ENCODE results near the gene FAM83B. TPM values are rescaled to one million over a fixed set of nuclear protein-coding genes. Genes with fewer than 3 reads are reported as not detected.
"Not testable (repeated sequence)": the region's sequence is repeated elsewhere in the genome, so short reads cannot be mapped to it uniquely, and the experiment has no call there.

FAM83B gene, protein sequence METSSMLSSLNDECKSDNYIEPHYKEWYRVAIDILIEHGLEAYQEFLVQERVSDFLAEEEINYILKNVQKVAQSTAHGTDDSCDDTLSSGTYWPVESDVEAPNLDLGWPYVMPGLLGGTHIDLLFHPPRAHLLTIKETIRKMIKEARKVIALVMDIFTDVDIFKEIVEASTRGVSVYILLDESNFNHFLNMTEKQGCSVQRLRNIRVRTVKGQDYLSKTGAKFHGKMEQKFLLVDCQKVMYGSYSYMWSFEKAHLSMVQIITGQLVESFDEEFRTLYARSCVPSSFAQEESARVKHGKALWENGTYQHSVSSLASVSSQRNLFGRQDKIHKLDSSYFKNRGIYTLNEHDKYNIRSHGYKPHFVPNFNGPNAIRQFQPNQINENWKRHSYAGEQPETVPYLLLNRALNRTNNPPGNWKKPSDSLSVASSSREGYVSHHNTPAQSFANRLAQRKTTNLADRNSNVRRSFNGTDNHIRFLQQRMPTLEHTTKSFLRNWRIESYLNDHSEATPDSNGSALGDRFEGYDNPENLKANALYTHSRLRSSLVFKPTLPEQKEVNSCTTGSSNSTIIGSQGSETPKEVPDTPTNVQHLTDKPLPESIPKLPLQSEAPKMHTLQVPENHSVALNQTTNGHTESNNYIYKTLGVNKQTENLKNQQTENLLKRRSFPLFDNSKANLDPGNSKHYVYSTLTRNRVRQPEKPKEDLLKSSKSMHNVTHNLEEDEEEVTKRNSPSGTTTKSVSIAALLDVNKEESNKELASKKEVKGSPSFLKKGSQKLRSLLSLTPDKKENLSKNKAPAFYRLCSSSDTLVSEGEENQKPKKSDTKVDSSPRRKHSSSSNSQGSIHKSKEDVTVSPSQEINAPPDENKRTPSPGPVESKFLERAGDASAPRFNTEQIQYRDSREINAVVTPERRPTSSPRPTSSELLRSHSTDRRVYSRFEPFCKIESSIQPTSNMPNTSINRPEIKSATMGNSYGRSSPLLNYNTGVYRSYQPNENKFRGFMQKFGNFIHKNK
- total RNA-seq = not detected in 2 replicates
- long read RNA-seq = 0 reads

DNA sequence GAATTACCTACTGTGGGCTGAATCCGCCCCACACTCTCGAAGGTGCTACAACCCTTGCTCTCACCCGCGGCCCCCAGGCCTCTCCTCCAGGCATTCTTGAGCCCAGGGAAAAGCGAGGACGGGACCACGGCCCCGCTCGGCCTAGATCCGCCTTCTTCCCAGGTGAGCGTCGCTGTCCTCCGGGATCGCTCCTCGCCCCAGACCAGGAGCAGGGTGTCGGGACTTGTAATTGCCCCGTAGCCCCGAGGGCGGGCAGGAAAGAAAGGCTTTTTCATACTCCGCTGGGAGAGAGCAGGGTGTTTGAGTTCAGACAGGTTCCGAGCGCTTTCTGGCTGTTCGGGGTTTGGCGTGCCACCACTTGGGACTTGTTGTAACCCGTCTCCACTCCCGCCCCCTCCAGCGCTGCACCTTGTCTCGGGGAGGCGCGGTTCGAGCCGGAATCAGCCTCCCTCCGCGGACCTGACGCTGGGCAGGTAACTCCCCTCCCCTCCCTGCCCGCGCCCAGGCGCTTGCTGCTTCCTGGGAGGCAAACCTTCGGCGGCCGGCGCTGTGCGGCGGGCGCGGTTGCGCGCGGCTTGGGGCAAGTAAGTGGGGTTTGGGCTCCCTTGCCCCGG is at the start of gene FAM83B:
Gene FAM83B, plus strand, starts transcription at position 529 of the 614 bp plus-strand sequence. CDS start 23,476 bp downstream, outside the sequence.
- no peak within 1 kb of the TSS for H3K27ac Mint-ChIP-seq (ENCODE audit: unreplicated experiment)
- peaks cover 72% of the 10 kb centered on the region for H3K27me3 Mint-ChIP-seq (ENCODE audit: low read depth)
- DNase-seq (ENCODE audit: low read depth, low spot score) = peak; percentile 14
- H3K4me1 Mint-ChIP-seq = peaks cover 7% of the 10 kb centered on the region
- H3K9me3 Mint-ChIP-seq = no peaks in the 10 kb centered on the region
- H3K36me3 Mint-ChIP-seq (ENCODE audit: low read depth) = no peaks in the 10 kb centered on the region
- peak within 1 kb of the TSS; percentile 94 for H3K4me3 Mint-ChIP-seq
- TF ChIP-seq, protein P1, sequence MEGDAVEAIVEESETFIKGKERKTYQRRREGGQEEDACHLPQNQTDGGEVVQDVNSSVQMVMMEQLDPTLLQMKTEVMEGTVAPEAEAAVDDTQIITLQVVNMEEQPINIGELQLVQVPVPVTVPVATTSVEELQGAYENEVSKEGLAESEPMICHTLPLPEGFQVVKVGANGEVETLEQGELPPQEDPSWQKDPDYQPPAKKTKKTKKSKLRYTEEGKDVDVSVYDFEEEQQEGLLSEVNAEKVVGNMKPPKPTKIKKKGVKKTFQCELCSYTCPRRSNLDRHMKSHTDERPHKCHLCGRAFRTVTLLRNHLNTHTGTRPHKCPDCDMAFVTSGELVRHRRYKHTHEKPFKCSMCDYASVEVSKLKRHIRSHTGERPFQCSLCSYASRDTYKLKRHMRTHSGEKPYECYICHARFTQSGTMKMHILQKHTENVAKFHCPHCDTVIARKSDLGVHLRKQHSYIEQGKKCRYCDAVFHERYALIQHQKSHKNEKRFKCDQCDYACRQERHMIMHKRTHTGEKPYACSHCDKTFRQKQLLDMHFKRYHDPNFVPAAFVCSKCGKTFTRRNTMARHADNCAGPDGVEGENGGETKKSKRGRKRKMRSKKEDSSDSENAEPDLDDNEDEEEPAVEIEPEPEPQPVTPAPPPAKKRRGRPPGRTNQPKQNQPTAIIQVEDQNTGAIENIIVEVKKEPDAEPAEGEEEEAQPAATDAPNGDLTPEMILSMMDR (conservative IDR thresholded peaks at IDR 0.05) = no peak

DNA sequence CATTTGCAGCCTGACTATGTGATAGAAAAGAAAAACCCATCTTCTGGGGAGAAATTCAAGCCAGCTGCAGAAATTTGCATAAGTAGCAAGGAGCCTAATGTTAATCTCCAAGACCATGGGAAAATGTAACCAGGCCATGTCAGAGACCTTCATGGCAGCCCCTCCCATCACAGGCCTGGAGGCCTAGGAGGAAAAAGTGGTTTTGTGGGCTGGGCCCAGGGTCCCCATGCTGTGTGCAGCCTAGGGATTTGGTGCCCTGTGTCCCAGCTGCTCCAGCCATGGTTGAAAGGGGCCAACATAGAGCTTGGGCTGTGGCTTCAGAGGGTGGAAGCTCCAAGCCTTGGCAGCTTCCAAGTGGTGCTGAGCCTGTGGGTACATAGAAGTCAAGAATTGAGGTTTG is 49.7 kb upstream of the FAM83B start:
- not testable (repeated sequence) for DNase-seq (ENCODE audit: low read depth, low spot score); H3K4me3 Mint-ChIP-seq; H3K36me3 Mint-ChIP-seq (ENCODE audit: low read depth); H3K9me3 Mint-ChIP-seq; H3K27me3 Mint-ChIP-seq (ENCODE audit: low read depth); H3K27ac Mint-ChIP-seq (ENCODE audit: unreplicated experiment); H3K4me1 Mint-ChIP-seq

GRCh38 chr6:54800050-54800600 is 46.4 kb upstream of the FAM83B start:
- no peak overlapping the region for H3K27ac Mint-ChIP-seq (ENCODE audit: unreplicated experiment)
- TF ChIP-seq, protein P1 (conservative IDR thresholded peaks at IDR 0.05) = no peak
- no peak overlapping the region for H3K4me3 Mint-ChIP-seq
- peaks cover 4% of the 10 kb centered on the region for H3K4me1 Mint-ChIP-seq
- H3K27me3 Mint-ChIP-seq (ENCODE audit: low read depth) = no peaks in the 10 kb centered on the region
- no peaks in the 10 kb centered on the region for H3K36me3 Mint-ChIP-seq (ENCODE audit: low read depth)
- peaks cover 8% of the 10 kb centered on the region for H3K9me3 Mint-ChIP-seq
- no peak for DNase-seq (ENCODE audit: low read depth, low spot score)

GRCh38 chr6:54801244-54801643 is 45.3 kb upstream of the FAM83B start:
- no peak for DNase-seq (ENCODE audit: low read depth, low spot score)
- H3K36me3 Mint-ChIP-seq (ENCODE audit: low read depth) = no peaks in the 10 kb centered on the region
- H3K9me3 Mint-ChIP-seq = peaks cover 7% of the 10 kb centered on the region
- peaks cover 4% of the 10 kb centered on the region for H3K4me1 Mint-ChIP-seq
- no peaks in the 10 kb centered on the region for H3K27me3 Mint-ChIP-seq (ENCODE audit: low read depth)
- H3K27ac Mint-ChIP-seq (ENCODE audit: unreplicated experiment) = no peak overlapping the region
- H3K4me3 Mint-ChIP-seq = no peak overlapping the region
- TF ChIP-seq, protein P1 (conservative IDR thresholded peaks at IDR 0.05) = no peak

GRCh38 chr6:54801669-54802068 is 44.9 kb upstream of the FAM83B start:
- H3K4me3 Mint-ChIP-seq = no peak overlapping the region
- H3K27me3 Mint-ChIP-seq (ENCODE audit: low read depth) = no peaks in the 10 kb centered on the region
- DNase-seq (ENCODE audit: low read depth, low spot score) = no peak
- TF ChIP-seq, protein P1 (conservative IDR thresholded peaks at IDR 0.05) = no peak
- no peak overlapping the region for H3K27ac Mint-ChIP-seq (ENCODE audit: unreplicated experiment)
- peaks cover 3% of the 10 kb centered on the region for H3K9me3 Mint-ChIP-seq
- no peaks in the 10 kb centered on the region for H3K36me3 Mint-ChIP-seq (ENCODE audit: low read depth)
- peaks cover 4% of the 10 kb centered on the region for H3K4me1 Mint-ChIP-seq

Data from neural crest cell (in vitro differentiated cells).